Fibroblast of lung (primary cell): Measurements from ENCODE around the gene TTC33.

Experiments used
- CTCF ChIP-seq, 2 donors: IDR thresholded peaks in 1 of 2; conservative IDR thresholded peaks in 1 of 2; 1 replicate in 1 of 2; 2 replicates in 1 of 2; pipeline ENCODE4 v1.5.1; 2011 to 2012; ENCODE audit warnings: low read length in 2 of 2, control low read depth in 1 of 2, inconsistent platforms in 1 of 2, low read depth in 1 of 2, mild to moderate bottlenecking in 1 of 2
- EZH2 ChIP-seq: IDR thresholded peaks from 2 replicates; pipeline ENCODE4 v1.5.1; 2012; ENCODE audit warnings: low read length, control low read depth, mild to moderate bottlenecking; ENCODE audit errors: missing control alignments

GRCh38 chr5:40666657-40667056, 89.1 kb downstream of the TTC33 start:
- TF ChIP-seq CTCF (conservative IDR thresholded peaks at IDR 0.05 in 1 of 2, IDR thresholded peaks at IDR 0.05 in 1 of 2; ENCODE audit: low read depth in 1 of 2, low read length in 2 of 2) (no peak), EZH2 (no peak)
